ENCODE results near the gene SOCS6.

DNA sequence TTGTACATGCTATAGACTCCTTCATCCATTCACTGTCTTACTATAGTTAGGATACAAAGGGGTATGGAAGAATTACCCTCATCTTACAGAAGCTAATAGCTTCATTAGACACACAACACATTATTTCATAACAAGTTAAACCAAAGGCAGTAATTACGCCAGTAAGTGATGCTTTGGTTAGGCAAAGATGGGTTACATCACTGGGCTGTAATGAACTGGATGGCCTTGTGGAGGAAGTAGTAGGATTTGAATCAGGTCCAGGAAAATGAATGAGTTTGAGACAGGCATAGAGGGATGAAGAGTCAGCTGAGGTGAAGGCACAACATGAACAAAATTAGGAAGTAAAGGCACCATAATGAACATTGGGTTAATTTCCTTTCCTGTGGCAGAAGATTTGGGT, 80.1 kb downstream of the SOCS6 start:
- TF ChIP-seq EZH2 (IDR thresholded peaks at IDR 0.05; ENCODE audit: borderline replicate concordance, low read length) = no peak
- TF ChIP-seq, protein P1, sequence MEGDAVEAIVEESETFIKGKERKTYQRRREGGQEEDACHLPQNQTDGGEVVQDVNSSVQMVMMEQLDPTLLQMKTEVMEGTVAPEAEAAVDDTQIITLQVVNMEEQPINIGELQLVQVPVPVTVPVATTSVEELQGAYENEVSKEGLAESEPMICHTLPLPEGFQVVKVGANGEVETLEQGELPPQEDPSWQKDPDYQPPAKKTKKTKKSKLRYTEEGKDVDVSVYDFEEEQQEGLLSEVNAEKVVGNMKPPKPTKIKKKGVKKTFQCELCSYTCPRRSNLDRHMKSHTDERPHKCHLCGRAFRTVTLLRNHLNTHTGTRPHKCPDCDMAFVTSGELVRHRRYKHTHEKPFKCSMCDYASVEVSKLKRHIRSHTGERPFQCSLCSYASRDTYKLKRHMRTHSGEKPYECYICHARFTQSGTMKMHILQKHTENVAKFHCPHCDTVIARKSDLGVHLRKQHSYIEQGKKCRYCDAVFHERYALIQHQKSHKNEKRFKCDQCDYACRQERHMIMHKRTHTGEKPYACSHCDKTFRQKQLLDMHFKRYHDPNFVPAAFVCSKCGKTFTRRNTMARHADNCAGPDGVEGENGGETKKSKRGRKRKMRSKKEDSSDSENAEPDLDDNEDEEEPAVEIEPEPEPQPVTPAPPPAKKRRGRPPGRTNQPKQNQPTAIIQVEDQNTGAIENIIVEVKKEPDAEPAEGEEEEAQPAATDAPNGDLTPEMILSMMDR (conservative IDR thresholded peaks at IDR 0.05 in 1 of 2, IDR thresholded peaks at IDR 0.05 in 1 of 2; ENCODE audit: extremely low read depth in 1 of 2, insufficient read depth in 1 of 2, low read depth in 1 of 2, low read length in 2 of 2) = no peak
